Measurements from ENCODE around the gene TPM1. TPM values are rescaled to one million over a fixed set of nuclear protein-coding genes. Genes with fewer than 3 reads are reported as not detected.

Gene TPM1
- total and polyA plus RNA-seq, 2 donors (not counting 1 experiment from before 2014, with no cell fraction given), result 5.5 to 20.3 TPM

- intact Hi-C loops (cut with micrococcal nuclease), result loop anchor here (5.0 kb wide), 1 partner anchor 227 kb away; the partner anchor contains the start of gene APH1B
- H3K9ac ChIP-seq (ENCODE audit: low read length), result no peak overlapping the region
- POLR2A ChIA-PET, result no interaction called here
- Mint-ChIP-seq H3K4me3 (peak overlapping the region; percentile 51), H3K27me3 (peaks cover 15% of the 10 kb centered on the region), H3K27ac (no peak overlapping the region), H3K4me1 (peaks cover 22% of the 10 kb centered on the region), H3K9me3 (ENCODE audit: insufficient read depth) (no peaks in the 10 kb centered on the region)
- no peak for ATAC-seq (ENCODE audit: low read depth)
- 100% methylated on average over 3 of the region's 8 CpGs for WGBS (ENCODE audit: insufficient coverage)
- no peaks in the 10 kb centered on the region for H3K9me3 ChIP-seq (ENCODE audit: control extremely low read depth in 1 of 3, control insufficient read depth in 2 of 3, insufficient read depth in 1 of 3, low read length in 2 of 3)
- no peak for DNase-seq
- no peaks in the 10 kb centered on the region for H4K20me1 ChIP-seq (ENCODE audit: control insufficient read depth, insufficient read depth, low read length, poor library complexity, severe bottlenecking)
- H2AFZ ChIP-seq (ENCODE audit: insufficient read depth, low read depth, low read length, poor library complexity, severe bottlenecking), result no peak overlapping the region
- peaks cover 12 to 16% of the 10 kb centered on the region in 2 donors for H3K4me1 ChIP-seq (ENCODE audit: control insufficient read depth in 2 of 2, insufficient read depth in 2 of 2, low read length in 2 of 2)
- no peaks in the 10 kb centered on the region for H3K36me3 ChIP-seq (replicated peaks in 1 of 2; ENCODE audit: control extremely low read depth in 1 of 2, control insufficient read depth in 1 of 2, extremely low read depth in 1 of 2, insufficient read depth in 2 of 2, low read length in 1 of 2)
- CTCF ChIA-PET, result interaction anchor here (1.0 to 4.0 kb wide), 3 partner anchors 8 to 446 kb away, joined by 3 to 67 read pairs (median 15); no protein-coding TSS in a partner anchor
- no peak overlapping the region for H3K4me2 ChIP-seq (replicated peaks; ENCODE audit: low read depth, low read length, poor library complexity, severe bottlenecking)
- H3K79me2 ChIP-seq (ENCODE audit: control insufficient read depth, insufficient read depth, low read length), result no peaks in the 10 kb centered on the region
- H3K4me3 ChIP-seq (ENCODE audit: control extremely low read depth in 1 of 5, extremely low read depth in 1 of 5, insufficient read depth in 1 of 5, low read depth in 2 of 5, low read length in 4 of 5), result no peak overlapping the region
- no peak overlapping the region for H3K27ac ChIP-seq (ENCODE audit: low read length in 2 of 2)
- TF ChIP-seq EZH2 (IDR thresholded peaks at IDR 0.05; ENCODE audit: borderline replicate concordance, insufficient read depth, low read depth, low read length, poor library complexity, severe bottlenecking), result no peak
- TF ChIP-seq, protein P1, sequence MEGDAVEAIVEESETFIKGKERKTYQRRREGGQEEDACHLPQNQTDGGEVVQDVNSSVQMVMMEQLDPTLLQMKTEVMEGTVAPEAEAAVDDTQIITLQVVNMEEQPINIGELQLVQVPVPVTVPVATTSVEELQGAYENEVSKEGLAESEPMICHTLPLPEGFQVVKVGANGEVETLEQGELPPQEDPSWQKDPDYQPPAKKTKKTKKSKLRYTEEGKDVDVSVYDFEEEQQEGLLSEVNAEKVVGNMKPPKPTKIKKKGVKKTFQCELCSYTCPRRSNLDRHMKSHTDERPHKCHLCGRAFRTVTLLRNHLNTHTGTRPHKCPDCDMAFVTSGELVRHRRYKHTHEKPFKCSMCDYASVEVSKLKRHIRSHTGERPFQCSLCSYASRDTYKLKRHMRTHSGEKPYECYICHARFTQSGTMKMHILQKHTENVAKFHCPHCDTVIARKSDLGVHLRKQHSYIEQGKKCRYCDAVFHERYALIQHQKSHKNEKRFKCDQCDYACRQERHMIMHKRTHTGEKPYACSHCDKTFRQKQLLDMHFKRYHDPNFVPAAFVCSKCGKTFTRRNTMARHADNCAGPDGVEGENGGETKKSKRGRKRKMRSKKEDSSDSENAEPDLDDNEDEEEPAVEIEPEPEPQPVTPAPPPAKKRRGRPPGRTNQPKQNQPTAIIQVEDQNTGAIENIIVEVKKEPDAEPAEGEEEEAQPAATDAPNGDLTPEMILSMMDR (IDR thresholded peaks at IDR 0.05), result no peak
- peaks cover 0 to 23% (median 20%) of the 10 kb centered on the region in 4 experiments for H3K27me3 ChIP-seq (replicated peaks in 1 of 4; ENCODE audit: control extremely low read depth in 1 of 4, control insufficient read depth in 3 of 4, insufficient read depth in 4 of 4, low read length in 3 of 4)
Observed at GRCh38 chr15:63049783-63050371, 7.3 kb downstream of the TPM1 start.

- no peak overlapping the region for H3K27ac Mint-ChIP-seq
- Histone ChIP-seq H3K4me1 (ENCODE audit: control insufficient read depth in 2 of 2, insufficient read depth in 2 of 2, low read length in 2 of 2) (peaks cover 12 to 16% of the 10 kb centered on the region in 2 donors), H3K9me3 (ENCODE audit: control extremely low read depth in 1 of 3, control insufficient read depth in 2 of 3, insufficient read depth in 1 of 3, low read length in 2 of 3) (no peaks in the 10 kb centered on the region), H3K27me3 (replicated peaks in 1 of 4; ENCODE audit: control extremely low read depth in 1 of 4, control insufficient read depth in 3 of 4, insufficient read depth in 4 of 4, low read length in 3 of 4) (peaks cover 0 to 14% (median 11%) of the 10 kb centered on the region in 4 experiments), H3K4me3 (ENCODE audit: control extremely low read depth in 1 of 5, extremely low read depth in 1 of 5, insufficient read depth in 1 of 5, low read depth in 2 of 5, low read length in 4 of 5) (no peak overlapping the region), H3K79me2 (ENCODE audit: control insufficient read depth, insufficient read depth, low read length) (no peaks in the 10 kb centered on the region), H2AFZ (ENCODE audit: insufficient read depth, low read depth, low read length, poor library complexity, severe bottlenecking) (no peak overlapping the region), H3K36me3 (replicated peaks in 1 of 2; ENCODE audit: control extremely low read depth in 1 of 2, control insufficient read depth in 1 of 2, extremely low read depth in 1 of 2, insufficient read depth in 2 of 2, low read length in 1 of 2) (no peaks in the 10 kb centered on the region), H3K9ac (ENCODE audit: low read length) (no peak overlapping the region), H3K4me2 (replicated peaks; ENCODE audit: low read depth, low read length, poor library complexity, severe bottlenecking) (no peak overlapping the region), H3K27ac (ENCODE audit: low read length in 2 of 2) (no peak overlapping the region), H4K20me1 (ENCODE audit: control insufficient read depth, insufficient read depth, low read length, poor library complexity, severe bottlenecking) (no peaks in the 10 kb centered on the region)
- H3K9me3 Mint-ChIP-seq (ENCODE audit: insufficient read depth), result no peaks in the 10 kb centered on the region
- ATAC-seq (ENCODE audit: low read depth) (no peak), DNase-seq (no peak)
- peaks cover 22% of the 10 kb centered on the region for H3K4me1 Mint-ChIP-seq
- no peak for TF ChIP-seq EZH2 (IDR thresholded peaks at IDR 0.05; ENCODE audit: borderline replicate concordance, insufficient read depth, low read depth, low read length, poor library complexity, severe bottlenecking)
- TF ChIP-seq, protein P1 (IDR thresholded peaks at IDR 0.05), result no peak
- H3K27me3 Mint-ChIP-seq, result peaks cover 8% of the 10 kb centered on the region
- H3K4me3 Mint-ChIP-seq, result no peak overlapping the region
- CTCF ChIA-PET, result no interaction called here
- intact Hi-C loops (cut with micrococcal nuclease), result no loop called here
- POLR2A ChIA-PET, result no interaction called here
Observed at GRCh38 chr15:63050731-63051155, 8.2 kb downstream of the TPM1 start.

All from B cell (primary cell).